IgD-negative memory B cell (primary cell): Measurements from ENCODE around the gene SLC9A4. TPM values are rescaled to one million over a fixed set of nuclear protein-coding genes. Genes with fewer than 3 reads are reported as not detected.

Experiments
- H3K27ac Mint-ChIP-seq, 3 donors: one replicate each; pipeline ENCODE4 v1.8.0; 2020 to 2022; ENCODE audit warnings: mild to moderate bottlenecking in 3 of 3, mixed read lengths in 3 of 3, moderate library complexity in 1 of 3
- H3K27me3 Mint-ChIP-seq: one replicate; pipeline ENCODE4 v1.8.0; 2021; ENCODE audit warnings: mixed read lengths
- H3K36me3 Mint-ChIP-seq: one replicate; pipeline ENCODE4 v1.8.0; 2020; ENCODE audit warnings: mild to moderate bottlenecking, mixed read lengths
- H3K4me1 Mint-ChIP-seq, 3 donors: one replicate each; pipeline ENCODE4 v1.8.0; 2020 to 2022; ENCODE audit warnings: mixed read lengths in 3 of 3, mild to moderate bottlenecking in 1 of 3
- H3K4me3 Mint-ChIP-seq, 4 donors: one replicate each; pipeline ENCODE4 v1.8.0; 2020 to 2022; ENCODE audit warnings: mild to moderate bottlenecking in 4 of 4, mixed read lengths in 4 of 4, moderate library complexity in 3 of 4
- H3K9me3 Mint-ChIP-seq, 3 donors: one replicate each; pipeline ENCODE4 v1.8.0; 2020 to 2021; ENCODE audit warnings: mixed read lengths in 3 of 3, mild to moderate bottlenecking in 1 of 3
- polyA plus RNA-seq: library from polyadenylated mRNA; unstranded; fragments of 300-500 nt; fragmentation: Illumina TruSeq; gene quantifications from one replicate; pipeline ENCODE4 v1.2.3, GENCODE V29; 2021

Gene SLC9A4
- polyA plus RNA-seq, 1 donor from 2014 or later, result not detected

DNA sequence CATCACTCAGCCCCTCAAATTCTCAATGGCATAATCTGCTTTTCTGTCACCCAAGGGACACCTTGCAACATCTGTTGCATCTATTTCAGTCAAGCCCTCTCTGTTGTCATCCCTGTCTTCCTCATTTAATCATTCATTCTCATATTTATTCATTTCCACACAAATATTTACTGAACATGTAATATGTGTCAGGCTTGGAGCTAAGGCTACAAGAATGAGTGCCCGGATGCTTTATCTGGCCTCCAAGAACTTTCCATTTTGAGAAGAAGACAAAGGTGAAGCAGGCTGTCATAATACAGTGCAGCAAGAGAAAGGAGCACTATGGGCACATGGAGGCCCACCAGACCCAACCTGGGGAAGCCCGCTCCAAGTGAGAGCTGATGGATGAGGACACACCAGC lies 34.4 kb upstream of the SLC9A4 start:
- no peaks in the 10 kb centered on the region for H3K36me3 Mint-ChIP-seq
- no peak overlapping the region for H3K4me3 Mint-ChIP-seq
- no peak overlapping the region for H3K27ac Mint-ChIP-seq
- H3K27me3 Mint-ChIP-seq, result peaks cover 3% of the 10 kb centered on the region
- H3K9me3 Mint-ChIP-seq, result no peaks in the 10 kb centered on the region
- peaks cover 17 to 25% (median 17%) of the 10 kb centered on the region in 3 donors for H3K4me1 Mint-ChIP-seq

DNA sequence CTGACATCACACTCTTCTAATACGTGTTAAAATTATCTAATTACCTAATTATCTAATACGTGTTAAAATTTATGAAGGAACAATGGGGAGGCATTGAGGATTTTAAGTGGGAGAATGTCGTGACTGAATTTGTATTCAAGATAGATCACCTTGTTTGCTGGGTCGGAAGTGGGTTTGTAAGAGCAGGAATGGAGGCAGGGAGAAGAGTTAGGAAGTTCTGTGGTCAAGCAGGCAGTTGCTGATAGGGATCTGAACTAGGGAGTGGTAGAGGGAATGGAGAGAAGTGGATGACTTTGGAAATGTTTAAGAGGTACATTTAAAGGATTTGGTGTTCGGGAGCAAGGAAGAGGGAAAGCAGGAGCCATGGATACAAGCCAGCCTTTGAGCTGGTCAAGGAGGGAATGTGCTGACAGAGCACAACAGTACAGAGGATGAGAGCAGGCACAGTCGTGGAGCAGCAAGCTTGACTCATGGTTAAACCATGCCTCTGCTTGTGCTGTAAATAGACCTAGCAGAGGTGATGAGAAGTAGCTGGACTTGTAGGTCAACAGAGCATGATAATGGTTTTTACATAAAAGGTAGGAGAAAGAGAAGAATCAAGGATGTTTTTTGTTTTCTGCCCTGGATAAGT lies 33.8 kb upstream of the SLC9A4 start:
- Mint-ChIP-seq H3K27ac (no peak overlapping the region), H3K27me3 (peaks cover 3% of the 10 kb centered on the region), H3K4me3 (no peak overlapping the region), H3K36me3 (no peaks in the 10 kb centered on the region), H3K9me3 (no peaks in the 10 kb centered on the region), H3K4me1 (peaks cover 17 to 25% (median 17%) of the 10 kb centered on the region in 3 donors)

DNA sequence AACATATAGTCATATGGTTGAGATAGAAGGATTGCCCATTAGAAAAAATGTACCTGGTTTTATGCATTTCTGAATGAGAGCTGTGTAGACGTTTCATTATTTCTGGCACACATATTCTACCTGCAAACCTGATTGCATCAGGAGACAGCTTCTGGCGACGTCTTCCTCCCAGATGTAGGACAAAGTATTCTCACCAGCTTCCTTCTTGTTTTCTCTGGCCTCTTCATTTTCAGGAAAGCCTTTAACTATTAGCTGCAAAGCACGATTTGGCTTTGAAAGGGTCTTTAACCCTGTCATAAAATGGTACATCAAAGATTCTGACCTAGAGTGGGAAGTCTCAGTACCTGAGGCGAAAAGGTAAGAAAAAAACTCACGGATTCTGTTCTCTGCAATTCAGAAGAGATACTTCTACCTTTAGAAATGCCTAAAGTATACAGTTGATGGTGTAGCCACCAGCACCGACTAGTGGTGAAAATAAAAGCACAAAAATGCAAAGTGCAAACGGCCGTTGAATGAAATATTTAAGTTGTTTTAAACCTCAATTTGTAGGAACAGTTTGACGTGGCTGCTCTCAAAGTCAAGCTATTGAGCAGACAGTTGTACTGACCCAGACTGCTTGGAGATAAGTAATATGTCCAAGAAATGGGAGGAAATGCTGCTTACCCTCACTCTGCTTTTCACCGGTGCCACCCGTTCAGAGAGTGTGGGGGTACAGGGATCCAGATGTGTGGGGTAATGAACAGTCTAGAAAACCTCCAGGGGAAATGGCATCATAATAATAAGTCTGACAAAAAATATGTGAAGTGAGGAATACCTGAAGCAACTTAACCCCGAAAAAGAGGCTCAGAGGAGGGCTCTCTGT lies 29.8 kb upstream of the SLC9A4 start:
- Mint-ChIP-seq H3K27me3 (no peaks in the 10 kb centered on the region), H3K9me3 (no peaks in the 10 kb centered on the region), H3K4me1 (peaks cover 3 to 4% (median 4%) of the 10 kb centered on the region in 3 donors), H3K4me3 (no peak overlapping the region), H3K27ac (no peak overlapping the region), H3K36me3 (no peaks in the 10 kb centered on the region)

DNA sequence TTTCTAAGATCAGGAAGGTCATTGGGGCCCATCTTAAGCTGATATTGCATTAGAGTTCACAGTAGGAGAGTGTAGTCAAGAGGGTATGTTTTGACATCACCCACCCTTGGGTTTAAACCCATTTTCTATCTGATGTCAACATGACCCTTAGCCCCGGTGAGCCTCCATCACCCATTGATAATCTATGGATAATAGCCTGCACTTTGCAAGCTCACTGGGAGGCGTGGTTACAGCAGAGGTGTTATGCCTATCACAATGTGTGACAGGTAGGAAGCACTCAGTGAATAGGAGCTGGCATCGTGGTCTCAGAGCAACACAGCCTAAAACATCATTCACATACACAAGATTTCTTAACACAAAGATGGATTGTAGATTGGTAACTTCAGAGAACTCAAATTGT lies 28.8 kb upstream of the SLC9A4 start:
- Mint-ChIP-seq H3K9me3 (no peaks in the 10 kb centered on the region), H3K27ac (no peak overlapping the region), H3K36me3 (no peaks in the 10 kb centered on the region), H3K4me3 (no peak overlapping the region), H3K4me1 (peaks cover 3 to 4% (median 4%) of the 10 kb centered on the region in 3 donors), H3K27me3 (no peaks in the 10 kb centered on the region)

DNA sequence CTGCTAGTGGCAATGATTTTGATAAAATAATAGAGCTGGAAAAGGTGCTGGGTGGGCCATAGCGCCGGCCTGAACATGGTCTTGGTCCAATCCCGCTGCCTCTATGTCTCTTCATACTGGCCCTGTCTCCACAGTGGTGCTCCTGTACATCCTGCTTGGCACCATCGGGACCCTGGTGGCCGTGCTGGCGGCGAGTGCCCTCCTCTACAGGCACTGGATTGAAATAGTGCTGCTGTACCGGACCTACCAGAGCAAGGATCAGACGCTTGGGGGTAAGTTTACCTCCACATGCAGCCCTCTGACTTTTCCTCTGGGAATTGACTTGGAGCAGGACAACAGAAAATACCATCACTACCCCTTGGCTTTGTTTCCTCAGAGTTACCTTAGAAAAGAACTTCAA lies 26.1 kb upstream of the SLC9A4 start:
- no peaks in the 10 kb centered on the region for H3K36me3 Mint-ChIP-seq
- H3K4me1 Mint-ChIP-seq, result peaks cover 3 to 6% (median 4%) of the 10 kb centered on the region in 3 donors
- H3K27ac Mint-ChIP-seq, result no peak overlapping the region
- H3K9me3 Mint-ChIP-seq, result no peaks in the 10 kb centered on the region
- H3K27me3 Mint-ChIP-seq, result peaks cover 3% of the 10 kb centered on the region
- H3K4me3 Mint-ChIP-seq, result no peak overlapping the region

DNA sequence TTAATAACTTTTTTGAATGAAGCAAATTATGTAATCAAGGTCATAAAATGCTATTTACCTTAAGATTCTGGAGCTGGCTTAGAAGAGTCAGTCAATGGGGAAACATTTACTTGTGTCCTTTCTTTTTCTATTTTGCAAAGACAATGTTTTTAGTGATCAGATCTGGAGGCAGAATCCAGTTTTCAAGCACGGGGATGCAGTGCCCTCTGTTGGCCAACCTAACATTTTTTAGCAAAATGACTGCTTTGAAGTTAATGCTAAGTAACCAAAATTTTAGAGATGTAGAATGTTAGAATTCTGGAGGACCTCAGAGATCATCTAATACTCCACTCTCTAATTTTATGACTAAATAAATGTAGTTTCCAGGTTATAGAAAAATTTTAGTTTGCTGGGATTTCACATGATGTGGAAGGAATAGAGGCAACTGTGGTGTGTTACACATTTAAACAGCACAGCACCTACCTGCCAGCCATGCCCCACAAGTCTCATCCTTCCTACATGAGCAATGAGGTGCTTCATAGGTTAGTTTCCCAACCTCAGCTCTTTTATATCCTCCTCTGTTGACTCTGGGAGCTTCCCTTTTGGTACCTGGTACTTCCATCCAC lies 23.6 kb upstream of the SLC9A4 start:
- Mint-ChIP-seq H3K9me3 (no peaks in the 10 kb centered on the region), H3K4me3 (no peak overlapping the region), H3K27me3 (peaks cover 5% of the 10 kb centered on the region), H3K36me3 (no peaks in the 10 kb centered on the region), H3K27ac (no peak overlapping the region), H3K4me1 (peaks cover 0 to 1% (median 0%) of the 10 kb centered on the region in 3 donors)

DNA sequence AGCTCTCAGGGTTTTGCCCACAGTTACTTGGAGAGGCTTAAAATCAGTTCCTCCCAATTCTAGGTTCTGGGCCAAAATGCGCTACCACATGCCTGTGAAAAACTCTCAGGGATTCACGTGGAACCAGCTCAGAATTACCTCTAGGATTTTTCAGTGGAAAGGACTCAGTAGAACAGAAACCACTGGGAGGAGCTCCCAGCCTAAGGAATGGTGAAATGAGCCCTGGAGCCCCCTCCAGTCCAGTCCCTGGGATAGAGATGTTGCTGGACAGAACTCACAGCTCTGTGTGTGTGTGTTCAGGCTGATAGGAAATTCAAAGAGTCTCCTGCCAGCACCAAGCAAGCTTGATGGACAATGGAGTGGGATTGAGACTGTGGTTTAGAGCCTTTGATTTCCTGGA lies 21.1 kb upstream of the SLC9A4 start:
- H3K27me3 Mint-ChIP-seq, result peaks cover 10% of the 10 kb centered on the region
- H3K4me3 Mint-ChIP-seq, result no peak overlapping the region
- H3K9me3 Mint-ChIP-seq, result peaks cover 0 to 9% (median 5%) of the 10 kb centered on the region in 3 donors
- H3K4me1 Mint-ChIP-seq, result peaks cover 0 to 1% (median 0%) of the 10 kb centered on the region in 3 donors
- H3K27ac Mint-ChIP-seq, result no peak overlapping the region
- no peaks in the 10 kb centered on the region for H3K36me3 Mint-ChIP-seq

DNA sequence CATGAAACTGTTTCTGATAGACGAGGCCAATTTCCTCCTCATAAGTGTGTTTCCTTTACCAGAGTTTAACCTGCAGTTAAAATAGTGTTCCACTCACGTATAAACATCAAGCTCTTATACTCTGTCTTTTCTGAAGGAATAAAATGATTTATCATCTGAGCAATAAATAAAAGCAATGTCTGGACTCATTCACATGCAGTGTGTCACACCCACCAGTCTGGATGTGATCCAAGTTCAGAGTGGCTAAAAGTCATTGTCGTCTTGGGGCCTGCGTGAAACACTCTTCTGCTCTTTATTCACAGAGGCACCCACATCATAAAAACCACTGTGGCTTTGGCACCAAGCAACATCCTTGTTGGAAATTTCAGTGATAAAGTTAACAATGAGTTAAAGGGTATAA lies 19.5 kb upstream of the SLC9A4 start:
- Mint-ChIP-seq H3K9me3 (peaks cover 0 to 9% (median 5%) of the 10 kb centered on the region in 3 donors), H3K4me3 (no peak overlapping the region), H3K4me1 (peaks cover 0 to 1% (median 0%) of the 10 kb centered on the region in 3 donors), H3K27me3 (peaks cover 10% of the 10 kb centered on the region), H3K27ac (no peak overlapping the region), H3K36me3 (no peaks in the 10 kb centered on the region)

DNA sequence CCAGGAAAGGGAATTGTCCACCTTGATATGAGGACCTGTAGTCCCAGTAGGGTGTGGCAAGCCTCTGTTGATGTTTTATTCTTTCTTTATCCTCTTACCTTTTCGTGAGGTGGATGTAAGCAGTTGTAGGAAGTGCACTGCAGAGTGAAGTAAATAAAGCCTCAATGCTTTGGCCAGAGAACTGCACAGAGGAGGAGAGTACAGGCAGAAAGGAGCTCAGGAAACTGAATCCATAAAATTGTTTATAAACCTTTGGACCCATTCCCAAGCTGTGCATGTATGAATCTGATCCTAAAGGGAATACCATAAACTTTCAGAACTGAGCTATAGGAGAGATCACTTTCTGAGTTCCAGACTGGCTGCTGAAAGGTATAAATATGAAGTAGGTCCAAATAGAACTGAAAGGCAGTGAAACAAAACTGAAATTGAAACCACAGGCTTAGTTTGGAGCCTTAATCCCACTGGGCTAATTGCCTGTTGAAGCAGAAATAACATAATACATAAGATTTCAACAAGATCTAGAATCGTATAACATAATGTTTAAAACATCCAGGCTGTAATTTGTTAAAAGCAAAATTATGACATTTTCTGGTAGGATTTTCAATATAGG lies 17.9 kb upstream of the SLC9A4 start:
- Mint-ChIP-seq H3K4me1 (no peaks in the 10 kb centered on the region), H3K4me3 (no peak overlapping the region), H3K27ac (no peak overlapping the region), H3K27me3 (peaks cover 10% of the 10 kb centered on the region), H3K9me3 (peaks cover 1 to 9% (median 5%) of the 10 kb centered on the region in 3 donors), H3K36me3 (no peaks in the 10 kb centered on the region)

DNA sequence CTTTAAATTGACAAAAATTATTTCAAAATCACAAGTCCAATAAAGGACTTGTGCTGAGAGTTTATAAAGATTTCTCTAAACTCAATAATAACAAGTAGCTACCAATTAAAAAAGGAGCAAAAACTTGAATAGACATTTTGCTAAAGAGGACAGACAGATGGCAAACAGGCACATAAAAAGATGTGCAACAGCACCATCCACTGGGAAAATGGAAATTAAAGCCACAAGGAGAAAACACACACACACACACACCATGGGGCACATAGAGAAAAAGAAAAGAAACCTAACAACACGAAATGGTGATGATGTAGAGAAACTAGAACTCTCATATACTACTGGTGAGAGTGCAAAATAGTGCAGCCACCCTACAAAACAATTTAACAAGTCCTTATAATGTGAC lies 12.6 kb upstream of the SLC9A4 start:
- Mint-ChIP-seq H3K27me3 (peaks cover 8% of the 10 kb centered on the region), H3K27ac (no peak overlapping the region), H3K4me3 (no peak overlapping the region), H3K4me1 (no peaks in the 10 kb centered on the region), H3K36me3 (peaks cover 2% of the 10 kb centered on the region), H3K9me3 (peaks cover 1 to 10% (median 4%) of the 10 kb centered on the region in 3 donors)

DNA sequence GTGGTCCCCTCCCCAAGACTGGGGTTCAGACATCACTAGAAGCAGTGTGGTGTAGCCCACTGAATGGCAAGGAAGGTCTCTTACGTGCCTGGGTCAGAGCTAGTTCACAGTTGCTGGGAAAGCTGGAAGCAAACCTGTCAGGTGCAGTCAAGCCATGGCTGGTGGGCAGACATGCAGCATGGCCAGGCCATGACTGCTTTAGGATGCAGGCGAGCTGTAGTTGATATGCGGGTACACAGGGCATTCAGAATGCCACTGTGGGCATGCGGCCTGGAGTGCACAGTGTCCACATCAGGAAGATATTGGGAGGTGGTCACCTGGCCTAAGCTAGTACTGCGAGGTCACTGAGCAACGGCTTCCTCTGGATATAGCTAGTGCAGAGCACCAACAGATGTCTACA lies 11.8 kb upstream of the SLC9A4 start:
- Mint-ChIP-seq H3K4me1 (no peaks in the 10 kb centered on the region), H3K36me3 (peaks cover 3% of the 10 kb centered on the region), H3K27me3 (peaks cover 4% of the 10 kb centered on the region), H3K27ac (no peak overlapping the region), H3K4me3 (no peak overlapping the region), H3K9me3 (peaks cover 0 to 4% (median 1%) of the 10 kb centered on the region in 3 donors)

DNA sequence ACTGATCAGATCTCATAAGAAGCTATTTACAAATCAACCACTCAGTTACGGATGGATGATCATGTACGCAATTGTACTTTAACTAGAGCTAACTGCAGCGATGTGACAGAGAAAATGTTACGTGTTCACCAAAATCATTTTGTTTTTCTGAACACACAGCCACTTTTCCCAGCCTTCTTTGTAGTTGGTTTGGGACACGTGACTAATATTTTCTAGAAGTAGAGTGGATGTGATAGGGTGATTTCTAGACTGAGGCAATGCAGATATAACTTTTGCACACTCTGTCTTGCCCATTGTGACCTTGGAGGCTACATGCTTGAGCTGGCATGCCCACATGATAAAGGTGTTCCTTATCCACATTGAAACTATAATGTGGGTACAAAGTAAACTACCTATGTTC lies 9.9 kb upstream of the SLC9A4 start:
- Mint-ChIP-seq H3K9me3 (peaks cover 0 to 4% (median 1%) of the 10 kb centered on the region in 3 donors), H3K27ac (no peak overlapping the region), H3K4me3 (no peak overlapping the region), H3K36me3 (peaks cover 3% of the 10 kb centered on the region), H3K27me3 (peaks cover 4% of the 10 kb centered on the region), H3K4me1 (no peaks in the 10 kb centered on the region)

DNA sequence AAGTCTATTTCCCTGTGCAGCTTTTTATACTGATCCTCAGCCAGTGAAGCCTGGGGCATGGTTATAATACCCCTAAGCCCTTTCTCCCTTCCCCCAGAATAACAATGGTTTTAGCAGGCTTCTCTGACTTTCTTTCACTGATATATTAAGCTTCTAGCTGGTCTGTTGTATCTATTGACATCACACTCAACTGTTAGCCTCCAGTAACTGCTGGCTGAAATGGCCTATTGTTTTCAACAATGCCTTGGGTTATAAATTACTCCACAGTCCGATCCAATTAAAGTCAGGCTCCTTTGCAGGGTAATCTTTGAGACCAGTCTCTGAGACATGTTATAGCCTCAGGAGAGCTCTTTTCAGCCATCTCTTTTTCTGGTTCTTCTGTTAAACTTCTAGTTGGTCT lies 2.9 kb upstream of the SLC9A4 start:
- no peaks in the 10 kb centered on the region for H3K4me1 Mint-ChIP-seq
- H3K36me3 Mint-ChIP-seq, result peaks cover 3% of the 10 kb centered on the region
- H3K4me3 Mint-ChIP-seq, result no peak overlapping the region
- peaks cover 6 to 14% (median 7%) of the 10 kb centered on the region in 3 donors for H3K9me3 Mint-ChIP-seq
- peaks cover 2% of the 10 kb centered on the region for H3K27me3 Mint-ChIP-seq
- H3K27ac Mint-ChIP-seq, result no peak overlapping the region

DNA sequence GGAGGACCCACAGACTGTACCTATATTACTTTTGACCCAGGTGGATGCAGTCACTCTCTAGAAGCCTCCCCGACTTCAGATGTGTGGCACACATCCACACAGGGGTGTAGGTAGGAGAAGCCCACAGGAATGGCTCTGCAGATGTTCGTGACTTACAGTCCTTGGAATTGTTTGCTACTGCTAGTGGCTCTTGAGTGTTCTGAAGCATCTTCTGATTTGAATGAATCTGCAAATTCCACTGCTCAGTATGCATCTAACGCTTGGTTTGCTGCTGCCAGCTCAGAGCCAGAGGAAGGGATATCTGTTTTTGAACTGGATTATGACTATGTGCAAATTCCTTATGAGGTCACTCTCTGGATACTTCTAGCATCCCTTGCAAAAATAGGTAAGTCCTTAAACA lies 605 bp downstream of the SLC9A4 start:
- peaks cover 0 to 2% (median 0%) of the 10 kb centered on the region in 3 donors for H3K4me1 Mint-ChIP-seq
- H3K36me3 Mint-ChIP-seq, result no peaks in the 10 kb centered on the region
- H3K27me3 Mint-ChIP-seq, result peaks cover 5% of the 10 kb centered on the region
- peaks cover 7 to 14% (median 8%) of the 10 kb centered on the region in 3 donors for H3K9me3 Mint-ChIP-seq
- H3K4me3 Mint-ChIP-seq, result no peak overlapping the region
- no peak overlapping the region for H3K27ac Mint-ChIP-seq

DNA sequence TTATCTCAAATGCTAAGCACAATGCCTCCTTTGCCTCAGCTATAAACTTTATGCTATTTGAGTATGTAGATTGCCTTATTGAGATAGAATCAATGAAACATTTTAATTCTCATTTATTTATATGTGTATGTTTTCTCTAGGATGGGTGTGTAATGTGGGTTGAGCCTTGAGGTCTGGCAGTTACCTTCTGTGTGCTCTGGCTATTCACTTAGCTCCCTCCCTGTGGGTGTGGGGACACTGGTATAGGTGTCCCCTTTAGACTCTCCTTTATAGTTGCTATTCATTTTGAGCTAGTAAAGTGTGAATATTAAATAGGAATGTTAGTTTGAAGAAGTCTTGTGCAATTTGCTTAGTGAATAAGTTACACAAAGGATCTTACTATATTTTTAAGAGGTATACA lies 1.8 kb downstream of the SLC9A4 start:
- Mint-ChIP-seq H3K27me3 (peaks cover 5% of the 10 kb centered on the region), H3K4me3 (no peak overlapping the region), H3K4me1 (peaks cover 0 to 2% (median under 1%) of the 10 kb centered on the region in 3 donors), H3K9me3 (peaks cover 4 to 8% (median 5%) of the 10 kb centered on the region in 3 donors), H3K27ac (no peak overlapping the region), H3K36me3 (no peaks in the 10 kb centered on the region)
